Measurements from ENCODE around the gene TTC9B. TPM values are rescaled to one million over a fixed set of nuclear protein-coding genes. Genes with fewer than 3 reads are reported as not detected.

TTC9B gene
- total and polyA plus RNA-seq, 7 experiments from 2014 or later, result not detected

GRCh38 chr19:40249781-40250180 lies 31.6 kb upstream of the TTC9B start:
- Histone ChIP-seq H3K36me3 (ENCODE audit: control insufficient read depth in 2 of 3, insufficient read depth in 3 of 3, low read length in 3 of 3) (peaks cover 0 to 59% (median 12%) of the 10 kb centered on the region in 3 experiments), H3K27me3 (ENCODE audit: control insufficient read depth in 2 of 2, insufficient read depth in 2 of 2, low read length in 2 of 2) (no peaks in the 10 kb centered on the region), H3K9me3 (ENCODE audit: control insufficient read depth in 2 of 3, low read length in 3 of 3) (no peaks in the 10 kb centered on the region), H3K4me3 (ENCODE audit: low read length) (no peak overlapping the region), H3K4me1 (ENCODE audit: control insufficient read depth in 2 of 2, insufficient read depth in 2 of 2, low read length in 2 of 2) (no peaks in the 10 kb centered on the region), H3K27ac (ENCODE audit: low read depth, low read length) (no peak overlapping the region)
- Mint-ChIP-seq H3K36me3 (peaks cover 1 to 33% (median 19%) of the 10 kb centered on the region in 5 donors), H3K27ac (peak overlapping the region in 2 of 9 donors; percentile 36 to 82), H3K27me3 (no peaks in the 10 kb centered on the region), H3K9me3 (no peaks in the 10 kb centered on the region), H3K4me1 (peaks cover 3 to 37% (median 32%) of the 10 kb centered on the region in 7 donors), H3K4me3 (peak overlapping the region in 1 of 10 donors; percentile 44)
- ATAC-seq (no peak), DNase-seq (peak in 1 of 9 donors; percentile 5)
- ChIA-PET POLR2A (no interaction called here), CTCF (interaction anchor here (0.6 kb wide), 1 partner anchor 66 kb away, joined by 3 read pairs; no protein-coding TSS in a partner anchor)
- intact Hi-C loops (cut with micrococcal nuclease), result no loop called here

- ChIA-PET POLR2A (no interaction called here), CTCF (interaction anchor here (0.6 kb wide), 1 partner anchor 395 kb away, joined by 3 read pairs; no protein-coding TSS in a partner anchor)
- no peaks in the 10 kb centered on the region for H3K27me3 ChIP-seq (ENCODE audit: control insufficient read depth in 2 of 2, insufficient read depth in 2 of 2, low read length in 2 of 2)
- no peaks in the 10 kb centered on the region for H3K9me3 Mint-ChIP-seq
- DNase-seq, result peak in 1 of 9 donors; percentile 4
- no peak overlapping the region for H3K27ac ChIP-seq (ENCODE audit: low read depth, low read length)
- ATAC-seq, result no peak
- peaks cover 0 to 31% (median 19%) of the 10 kb centered on the region in 5 donors for H3K36me3 Mint-ChIP-seq
- no peak overlapping the region for H3K27ac Mint-ChIP-seq
- peaks cover 0 to 53% (median 12%) of the 10 kb centered on the region in 3 experiments for H3K36me3 ChIP-seq (ENCODE audit: control insufficient read depth in 2 of 3, insufficient read depth in 3 of 3, low read length in 3 of 3)
- intact Hi-C loops (cut with micrococcal nuclease), result no loop called here
- no peak overlapping the region for H3K4me3 Mint-ChIP-seq
- no peaks in the 10 kb centered on the region for H3K9me3 ChIP-seq (ENCODE audit: control insufficient read depth in 2 of 3, low read length in 3 of 3)
- H3K27me3 Mint-ChIP-seq, result no peaks in the 10 kb centered on the region
- H3K4me3 ChIP-seq (ENCODE audit: low read length), result no peak overlapping the region
- peaks cover 3 to 37% (median 32%) of the 10 kb centered on the region in 7 donors for H3K4me1 Mint-ChIP-seq
- H3K4me1 ChIP-seq (ENCODE audit: control insufficient read depth in 2 of 2, insufficient read depth in 2 of 2, low read length in 2 of 2), result no peaks in the 10 kb centered on the region
These were observed 31.0 kb upstream of the TTC9B start for GRCh38 chr19:40249201-40249600.

- peaks cover 0 to 23% (median 11%) of the 10 kb centered on the region in 5 donors for H3K36me3 Mint-ChIP-seq
These were observed 29.6 kb upstream of the TTC9B start for GRCh38 chr19:40247735-40248262.

GRCh38 chr19:40247178-40247577 lies 29.0 kb upstream of the TTC9B start:
- H3K36me3 ChIP-seq (ENCODE audit: control insufficient read depth in 2 of 3, insufficient read depth in 3 of 3, low read length in 3 of 3), result peaks cover 0 to 38% (median 5%) of the 10 kb centered on the region in 3 experiments
- no peak overlapping the region for H3K27ac ChIP-seq (ENCODE audit: low read depth, low read length)
- POLR2A ChIA-PET, result interaction anchor here (0.8 kb wide), 1 partner anchor 16 kb away, joined by 3 read pairs; no protein-coding TSS in a partner anchor
- peak in 1 of 9 donors; percentile 4 for DNase-seq
- Mint-ChIP-seq H3K4me3 (no peak overlapping the region), H3K9me3 (no peaks in the 10 kb centered on the region), H3K27me3 (no peaks in the 10 kb centered on the region), H3K27ac (no peak overlapping the region), H3K36me3 (peaks cover 0 to 17% (median 7%) of the 10 kb centered on the region in 5 donors), H3K4me1 (peaks cover 3 to 31% (median 22%) of the 10 kb centered on the region in 7 donors)
- H3K4me1 ChIP-seq (ENCODE audit: control insufficient read depth in 2 of 2, insufficient read depth in 2 of 2, low read length in 2 of 2), result no peaks in the 10 kb centered on the region
- H3K4me3 ChIP-seq (ENCODE audit: low read length), result no peak overlapping the region
- ATAC-seq, result no peak
- intact Hi-C loops (cut with micrococcal nuclease), result no loop called here
- CTCF ChIA-PET, result no interaction called here
- no peaks in the 10 kb centered on the region for H3K27me3 ChIP-seq (ENCODE audit: control insufficient read depth in 2 of 2, insufficient read depth in 2 of 2, low read length in 2 of 2)
- H3K9me3 ChIP-seq (ENCODE audit: control insufficient read depth in 2 of 3, low read length in 3 of 3), result no peaks in the 10 kb centered on the region

More at GRCh38 chr19:40247735-40248262, 29.6 kb upstream of the TTC9B start:
- H3K9me3 Mint-ChIP-seq, result no peaks in the 10 kb centered on the region
- Histone ChIP-seq H3K4me1 (ENCODE audit: control insufficient read depth in 2 of 2, insufficient read depth in 2 of 2, low read length in 2 of 2) (no peaks in the 10 kb centered on the region), H3K36me3 (ENCODE audit: control insufficient read depth in 2 of 3, insufficient read depth in 3 of 3, low read length in 3 of 3) (peaks cover 0 to 39% (median 4%) of the 10 kb centered on the region in 3 experiments), H3K9me3 (ENCODE audit: control insufficient read depth in 2 of 3, low read length in 3 of 3) (no peaks in the 10 kb centered on the region), H3K27ac (ENCODE audit: low read depth, low read length) (no peak overlapping the region), H3K4me3 (ENCODE audit: low read length) (no peak overlapping the region), H3K27me3 (ENCODE audit: control insufficient read depth in 2 of 2, insufficient read depth in 2 of 2, low read length in 2 of 2) (no peaks in the 10 kb centered on the region)
- H3K4me1 Mint-ChIP-seq, result peaks cover 3 to 37% (median 27%) of the 10 kb centered on the region in 7 donors
- no peak overlapping the region for H3K4me3 Mint-ChIP-seq
- DNase-seq, result peak in 1 of 9 donors; percentile 5
- H3K27ac Mint-ChIP-seq, result peak overlapping the region in 3 of 9 donors; percentile 43 to 84 (median 62)
- POLR2A ChIA-PET, result no interaction called here
- ATAC-seq, result no peak
- intact Hi-C loops (cut with micrococcal nuclease), result no loop called here
- H3K27me3 Mint-ChIP-seq, result no peaks in the 10 kb centered on the region
- CTCF ChIA-PET, result no interaction called here

GRCh38 chr19:40246292-40247073 lies 28.3 kb upstream of the TTC9B start:
- Mint-ChIP-seq H3K27me3 (no peaks in the 10 kb centered on the region), H3K27ac (peak overlapping the region in 3 of 9 donors; percentile 10 to 56 (median 47)), H3K4me1 (peaks cover under 1 to 26% (median 19%) of the 10 kb centered on the region in 7 donors), H3K4me3 (no peak overlapping the region), H3K9me3 (no peaks in the 10 kb centered on the region), H3K36me3 (peaks cover 0 to 18% (median 4%) of the 10 kb centered on the region in 5 donors)
- ATAC-seq, result peak; percentile 36
- intact Hi-C loops (cut with micrococcal nuclease), result no loop called here
- Histone ChIP-seq H3K27ac (ENCODE audit: low read depth, low read length) (no peak overlapping the region), H3K4me1 (ENCODE audit: control insufficient read depth in 2 of 2, insufficient read depth in 2 of 2, low read length in 2 of 2) (no peaks in the 10 kb centered on the region), H3K9me3 (ENCODE audit: control insufficient read depth in 2 of 3, low read length in 3 of 3) (no peaks in the 10 kb centered on the region), H3K36me3 (ENCODE audit: control insufficient read depth in 2 of 3, insufficient read depth in 3 of 3, low read length in 3 of 3) (peaks cover 0 to 38% (median 9%) of the 10 kb centered on the region in 3 experiments), H3K4me3 (ENCODE audit: low read length) (no peak overlapping the region), H3K27me3 (ENCODE audit: control insufficient read depth in 2 of 2, insufficient read depth in 2 of 2, low read length in 2 of 2) (no peaks in the 10 kb centered on the region)
- peak in 1 of 9 donors; percentile 5 for DNase-seq
- CTCF ChIA-PET, result no interaction called here
- POLR2A ChIA-PET, result interaction anchor here (0.8 kb wide), 1 partner anchor 15 kb away, joined by 3 read pairs; no protein-coding TSS in a partner anchor

- no peak for ATAC-seq
- Histone ChIP-seq H3K27ac (ENCODE audit: low read depth, low read length) (no peak overlapping the region), H3K4me1 (ENCODE audit: control insufficient read depth in 2 of 2, insufficient read depth in 2 of 2, low read length in 2 of 2) (no peaks in the 10 kb centered on the region), H3K36me3 (ENCODE audit: control insufficient read depth in 2 of 3, insufficient read depth in 3 of 3, low read length in 3 of 3) (peaks cover 0 to 47% (median 9%) of the 10 kb centered on the region in 3 experiments), H3K27me3 (ENCODE audit: control insufficient read depth in 2 of 2, insufficient read depth in 2 of 2, low read length in 2 of 2) (no peaks in the 10 kb centered on the region), H3K9me3 (ENCODE audit: control insufficient read depth in 2 of 3, low read length in 3 of 3) (no peaks in the 10 kb centered on the region), H3K4me3 (ENCODE audit: low read length) (no peak overlapping the region)
- CTCF ChIA-PET, result no interaction called here
- Mint-ChIP-seq H3K4me1 (peaks cover 0 to 25% (median 19%) of the 10 kb centered on the region in 7 donors), H3K27me3 (no peaks in the 10 kb centered on the region), H3K4me3 (no peak overlapping the region), H3K9me3 (no peaks in the 10 kb centered on the region), H3K36me3 (peaks cover 0 to 20% (median 7%) of the 10 kb centered on the region in 5 donors), H3K27ac (peak overlapping the region in 3 of 9 donors; percentile 28 to 32 (median 29))
- DNase-seq, result peak in 1 of 9 donors; percentile 1
- intact Hi-C loops (cut with micrococcal nuclease), result no loop called here
- POLR2A ChIA-PET, result interaction anchor here (0.7 kb wide), 1 partner anchor 1747 kb away, joined by 3 read pairs; no protein-coding TSS in a partner anchor
These were observed 27.4 kb upstream of the TTC9B start for GRCh38 chr19:40245506-40246128.
